Hepatocyte (in vitro differentiated cells): Measurements from ENCODE around the gene BCAS3. TPM values are rescaled to one million over a fixed set of nuclear protein-coding genes. Genes with fewer than 3 reads are reported as not detected.
A peak's percentile ranks its signal among the peaks of the same experiment; 100 is the strongest.

Experiments used
- DNase-seq: peaks from one replicate; pipeline ENCODE4 v3.0.0-alpha.2; 2016; ENCODE audit warnings: low spot score
- H2AFZ ChIP-seq: fragments of 200-600 bp; sonication (generic); 2 replicates; pipeline ENCODE4 v1.6.0; 2016; ENCODE audit warnings: antibody characterized with exemption, mild to moderate bottlenecking
- H3K27ac ChIP-seq: fragments of 200-600 bp; sonication (generic); 2 replicates; pipeline ENCODE4 v1.5.1; 2016; ENCODE audit warnings: mild to moderate bottlenecking
- H3K27me3 ChIP-seq: fragments of 200-600 bp; sonication (generic); 2 replicates; pipeline ENCODE4 v1.6.1; 2016
- H3K36me3 ChIP-seq: fragments of 200-600 bp; sonication (generic); replicated peaks from 2 replicates; pipeline ENCODE4 v1.5.1; 2016; ENCODE audit warnings: low read depth; ENCODE audit not compliant: insufficient read depth
- H3K4me1 ChIP-seq: fragments of 200-600 bp; sonication (generic); 2 replicates; pipeline ENCODE4 v1.5.1; 2016; ENCODE audit warnings: mild to moderate bottlenecking, moderate library complexity; ENCODE audit not compliant: insufficient read depth
- H3K4me2 ChIP-seq: fragments of 200-600 bp; sonication (generic); 2 replicates; pipeline ENCODE4 v1.6.0; 2016
- H3K4me3 ChIP-seq: fragments of 200-600 bp; sonication (generic); 2 replicates; pipeline ENCODE4 v1.5.1; 2016; ENCODE audit warnings: mild to moderate bottlenecking
- H3K79me2 ChIP-seq: fragments of 200-600 bp; sonication (generic); 2 replicates; pipeline ENCODE4 v1.6.0; 2017; ENCODE audit warnings: mild to moderate bottlenecking
- H3K9me2 ChIP-seq: fragments of 200-600 bp; sonication (generic); replicated peaks from 2 replicates; pipeline ENCODE4 v1.6.0; 2017; ENCODE audit warnings: mild to moderate bottlenecking; ENCODE audit not compliant: insufficient read depth
- H3K9me3 ChIP-seq: fragments of 200-600 bp; sonication (generic); 2 replicates; pipeline ENCODE4 v1.5.1; 2016; ENCODE audit warnings: low read depth, mild to moderate bottlenecking
- H4K20me1 ChIP-seq: fragments of 200-600 bp; sonication (generic); 2 replicates; pipeline ENCODE4 v1.6.0; 2016; ENCODE audit warnings: mild to moderate bottlenecking; ENCODE audit not compliant: insufficient read depth, poor library complexity, severe bottlenecking
- EZH2 ChIP-seq: fragments of 200-600 bp; sonication (generic); IDR thresholded peaks from 2 replicates; pipeline ENCODE4 v1.6.1; 2016; ENCODE audit warnings: antibody characterized with exemption, mild to moderate bottlenecking, borderline replicate concordance
- EZH2phosphoT487 ChIP-seq: fragments of 200-600 bp; sonication (generic); IDR thresholded peaks from one replicate; pipeline ENCODE4 v1.6.1; 2018; ENCODE audit warnings: antibody characterized with exemption, mild to moderate bottlenecking, low read depth, moderate library complexity; ENCODE audit not compliant: unreplicated experiment, severe bottlenecking
- WGBS: methylation state at CpG from one replicate; pipeline ENCODE4 v1.1.6; 2016; ENCODE audit warnings: low lambda C conversion rate; ENCODE audit errors: missing lambda C conversion rate; 5-methylcytosine and 5-hydroxymethylcytosine counted together
- polyA plus RNA-seq: library from polyadenylated mRNA; unstranded; fragments of >200 nt; fragmentation: Nextera tagmentation; extraction: Ambion mirVana; gene quantifications from 2 replicates; pipeline ENCODE4 v1.2.1, GENCODE V29; 2016
- total RNA-seq: library from RNA; depleted of rRNA; stranded (reverse); fragments of >200 nt; gene quantifications from 2 replicates; pipeline ENCODE4 v1.2.3, GENCODE V29; 2014
- TF ChIP-seq, protein P1 (sequence below): fragments of 200-600 bp; sonication (generic); IDR thresholded peaks from 2 replicates; pipeline ENCODE4 v1.5.1; 2016; ENCODE audit warnings: antibody characterized with exemption, mild to moderate bottlenecking; ENCODE audit not compliant: poor library complexity

Gene BCAS3
- total and polyA plus RNA-seq, 2 experiments from 2014 or later = 16.5 to 58.8 TPM

DNA sequence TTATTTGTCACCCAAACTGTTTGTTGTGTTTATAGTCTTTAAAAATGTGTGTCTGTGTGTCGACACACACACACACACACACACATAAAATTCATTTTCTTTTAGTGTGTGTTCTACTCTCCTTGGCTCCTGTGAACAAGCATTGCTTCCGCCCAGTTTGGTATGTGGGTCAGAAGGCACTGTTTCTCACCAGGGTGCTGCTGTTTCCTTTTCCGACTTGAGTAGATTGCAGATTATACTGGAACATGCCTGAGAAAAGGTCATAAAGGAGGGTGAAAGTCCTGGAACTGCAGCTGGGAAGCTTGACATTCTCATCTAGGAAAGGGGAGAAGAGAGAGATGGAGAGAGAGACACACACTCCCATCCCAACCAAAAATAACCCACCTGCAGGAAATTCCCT, 330.3 kb downstream of the BCAS3 start:
- Histone ChIP-seq H3K9me2 (no peaks in the 10 kb centered on the region), H3K36me3 (no peaks in the 10 kb centered on the region), H3K4me2 (no peak overlapping the region), H3K9me3 (no peaks in the 10 kb centered on the region), H3K79me2 (no peaks in the 10 kb centered on the region), H4K20me1 (no peaks in the 10 kb centered on the region), H3K4me1 (no peaks in the 10 kb centered on the region), H3K27ac (no peak overlapping the region), H2AFZ (no peak overlapping the region), H3K27me3 (no peaks in the 10 kb centered on the region), H3K4me3 (no peak overlapping the region)
- WGBS = 81% methylated on average over 3 of the region's 3 CpGs
- DNase-seq = peak; percentile 17
- TF ChIP-seq, protein P1, sequence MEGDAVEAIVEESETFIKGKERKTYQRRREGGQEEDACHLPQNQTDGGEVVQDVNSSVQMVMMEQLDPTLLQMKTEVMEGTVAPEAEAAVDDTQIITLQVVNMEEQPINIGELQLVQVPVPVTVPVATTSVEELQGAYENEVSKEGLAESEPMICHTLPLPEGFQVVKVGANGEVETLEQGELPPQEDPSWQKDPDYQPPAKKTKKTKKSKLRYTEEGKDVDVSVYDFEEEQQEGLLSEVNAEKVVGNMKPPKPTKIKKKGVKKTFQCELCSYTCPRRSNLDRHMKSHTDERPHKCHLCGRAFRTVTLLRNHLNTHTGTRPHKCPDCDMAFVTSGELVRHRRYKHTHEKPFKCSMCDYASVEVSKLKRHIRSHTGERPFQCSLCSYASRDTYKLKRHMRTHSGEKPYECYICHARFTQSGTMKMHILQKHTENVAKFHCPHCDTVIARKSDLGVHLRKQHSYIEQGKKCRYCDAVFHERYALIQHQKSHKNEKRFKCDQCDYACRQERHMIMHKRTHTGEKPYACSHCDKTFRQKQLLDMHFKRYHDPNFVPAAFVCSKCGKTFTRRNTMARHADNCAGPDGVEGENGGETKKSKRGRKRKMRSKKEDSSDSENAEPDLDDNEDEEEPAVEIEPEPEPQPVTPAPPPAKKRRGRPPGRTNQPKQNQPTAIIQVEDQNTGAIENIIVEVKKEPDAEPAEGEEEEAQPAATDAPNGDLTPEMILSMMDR = no peak
- no peak for TF ChIP-seq EZH2
- TF ChIP-seq EZH2phosphoT487 = no peak

DNA sequence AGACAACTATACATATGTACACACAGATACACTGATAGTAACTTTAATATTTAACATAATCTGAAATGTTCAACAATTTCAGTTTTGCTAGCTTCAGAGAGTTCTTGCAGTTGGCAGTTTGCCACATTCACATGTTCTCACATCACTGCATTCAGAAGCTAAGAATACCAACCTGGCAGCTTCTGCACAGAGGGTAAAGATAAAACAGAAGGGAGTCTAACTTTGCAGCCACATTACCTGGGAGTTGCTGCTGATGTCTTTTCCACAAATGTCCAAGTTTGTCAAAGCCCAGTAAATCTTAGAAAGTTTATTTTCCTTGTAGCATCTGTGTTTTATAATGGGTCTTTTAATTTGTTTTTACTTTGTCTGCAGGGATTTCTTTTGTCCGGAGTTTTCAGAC, 332.0 kb downstream of the BCAS3 start:
- TF ChIP-seq EZH2phosphoT487 (no peak), EZH2 (no peak)
- TF ChIP-seq, protein P1 = no peak
- no peaks in the 10 kb centered on the region for H3K9me3 ChIP-seq
- H3K9me2 ChIP-seq = no peaks in the 10 kb centered on the region
- no peaks in the 10 kb centered on the region for H3K36me3 ChIP-seq
- H3K4me1 ChIP-seq = no peaks in the 10 kb centered on the region
- H2AFZ ChIP-seq = no peak overlapping the region
- H3K4me3 ChIP-seq = no peak overlapping the region
- DNase-seq = peak; percentile 10
- WGBS = 41% methylated on average over 1 of the region's 1 CpG
- no peaks in the 10 kb centered on the region for H3K79me2 ChIP-seq
- H3K4me2 ChIP-seq = no peak overlapping the region
- no peak overlapping the region for H3K27ac ChIP-seq
- H3K27me3 ChIP-seq = no peaks in the 10 kb centered on the region
- no peaks in the 10 kb centered on the region for H4K20me1 ChIP-seq

DNA sequence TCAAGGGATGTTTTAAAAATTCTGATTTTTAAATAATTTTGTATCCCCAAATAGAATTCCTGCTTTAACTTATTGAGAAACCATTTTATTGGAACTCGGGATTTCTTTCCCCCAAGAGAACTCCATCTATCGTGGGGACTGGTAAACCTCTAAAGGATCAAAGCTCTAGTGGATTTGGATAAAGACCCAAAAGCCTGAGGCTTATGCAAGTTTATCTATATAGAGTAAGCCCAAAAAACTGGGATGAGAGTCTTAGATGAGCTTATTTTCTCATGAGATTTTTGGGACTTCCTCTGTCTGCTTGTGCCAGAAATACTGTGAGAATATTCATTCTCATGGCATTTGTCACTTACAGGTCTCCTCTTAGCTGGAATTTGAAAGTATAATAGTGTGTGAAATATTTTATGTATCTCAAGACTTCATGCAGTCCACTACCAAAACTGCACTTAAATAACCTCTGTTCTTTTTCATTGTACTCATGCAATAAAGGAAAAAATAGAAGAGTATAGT, 333.1 kb downstream of the BCAS3 start:
- H3K36me3 ChIP-seq = no peaks in the 10 kb centered on the region
- H3K79me2 ChIP-seq = no peaks in the 10 kb centered on the region
- no peak for DNase-seq
- H2AFZ ChIP-seq = no peak overlapping the region
- no peak overlapping the region for H3K4me2 ChIP-seq
- H4K20me1 ChIP-seq = no peaks in the 10 kb centered on the region
- no peaks in the 10 kb centered on the region for H3K9me3 ChIP-seq
- WGBS = 52% methylated on average over 2 of the region's 2 CpGs
- TF ChIP-seq EZH2 = no peak
- TF ChIP-seq, protein P1 = no peak
- no peaks in the 10 kb centered on the region for H3K9me2 ChIP-seq
- H3K27me3 ChIP-seq = no peaks in the 10 kb centered on the region
- no peak overlapping the region for H3K27ac ChIP-seq
- H3K4me3 ChIP-seq = no peak overlapping the region
- H3K4me1 ChIP-seq = no peaks in the 10 kb centered on the region

DNA sequence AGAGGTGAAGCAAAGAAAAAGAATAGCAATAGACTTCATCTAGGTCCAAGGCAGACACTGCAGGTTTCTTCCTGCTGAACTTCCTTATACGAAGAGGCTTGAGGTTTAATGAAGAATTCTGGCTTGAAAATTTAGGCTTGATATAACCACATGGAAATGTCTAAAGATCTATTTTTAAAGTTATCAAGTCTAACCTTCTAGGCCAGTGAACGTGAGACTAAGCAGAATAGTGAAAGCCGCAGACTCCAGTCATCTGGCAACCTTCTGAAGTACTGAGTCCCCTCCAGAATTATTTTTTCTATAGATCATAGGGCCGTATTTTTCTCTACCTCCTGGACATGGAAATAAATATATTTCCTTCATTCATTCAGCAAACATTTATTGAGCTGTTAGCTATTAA, 333.6 kb downstream of the BCAS3 start:
- Histone ChIP-seq H3K4me2 (no peak overlapping the region), H3K27ac (no peak overlapping the region), H3K4me3 (no peak overlapping the region), H3K4me1 (no peaks in the 10 kb centered on the region), H4K20me1 (no peaks in the 10 kb centered on the region), H3K9me2 (no peaks in the 10 kb centered on the region), H3K9me3 (no peaks in the 10 kb centered on the region), H2AFZ (no peak overlapping the region), H3K36me3 (no peaks in the 10 kb centered on the region), H3K79me2 (no peaks in the 10 kb centered on the region), H3K27me3 (no peaks in the 10 kb centered on the region)
- 78% methylated on average over 4 of the region's 4 CpGs for WGBS
- TF ChIP-seq EZH2 (no peak), EZH2phosphoT487 (no peak)
- TF ChIP-seq, protein P1 = no peak
- DNase-seq = no peak
